ENCODE data around the gene GTPBP4. TPM values are rescaled to one million over a fixed set of nuclear protein-coding genes. Genes with fewer than 3 reads are reported as not detected.
A peak's percentile ranks its signal among the peaks of the same experiment; 100 is the strongest.

Gene GTPBP4
- total RNA-seq, 4 donors from 2014 or later: 16.0 to 31.5 (median 21.5) TPM

DNA sequence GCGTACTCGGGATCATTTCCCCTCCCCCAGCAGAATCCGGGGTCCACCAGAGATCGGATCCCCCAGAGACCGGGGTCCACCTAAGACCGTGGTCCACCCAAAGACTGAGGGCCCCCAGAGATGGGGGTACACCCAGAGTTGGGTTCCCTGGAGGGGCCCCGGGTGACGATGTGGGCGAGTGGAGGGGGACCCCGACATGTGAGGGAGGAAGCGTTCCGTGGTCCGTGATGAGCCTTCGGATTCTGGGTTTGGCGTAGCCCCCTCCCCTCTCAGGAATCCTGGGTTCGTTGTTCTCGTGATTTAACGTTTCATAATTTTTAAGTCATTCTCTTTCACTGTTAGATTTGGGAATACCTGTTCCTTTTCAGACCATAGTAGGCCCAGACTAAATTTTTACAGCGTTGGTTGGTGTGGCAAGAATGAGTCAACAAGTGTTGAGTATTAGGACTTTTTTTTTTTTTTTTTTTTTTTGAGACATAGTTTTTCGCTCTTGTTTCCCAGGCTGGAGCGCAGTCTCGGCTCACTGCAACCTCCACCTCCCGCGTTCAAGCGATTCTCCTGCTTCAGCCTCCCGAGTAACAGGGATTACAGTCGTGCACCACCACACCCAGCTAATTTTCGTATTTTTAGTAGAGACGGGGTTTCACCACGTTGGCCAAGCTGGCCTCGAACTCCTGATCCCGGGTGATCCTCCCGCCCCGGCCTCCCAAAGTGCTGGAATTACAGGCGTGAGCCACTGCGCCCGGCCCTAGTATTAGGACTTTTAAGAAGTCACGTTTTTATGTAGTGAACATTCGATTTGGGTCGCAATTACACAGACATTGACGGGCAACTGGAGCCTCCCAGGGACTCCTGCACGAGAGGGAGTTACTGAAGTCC is 672 bp downstream of the GTPBP4 start:
- WGBS, 2 donors (ENCODE audit: low coverage in 1 of 2): 32 to 35% methylated on average over 15 to 21 of the region's 42 CpGs
- Histone ChIP-seq H3K27ac (peak overlapping the region; percentile 68 to 96 (median 96)), H3K27me3 (no peaks in the 10 kb centered on the region), H3K9me3 (no peaks in the 10 kb centered on the region), H3K4me1 (peaks cover 0 to 35% (median 16%) of the 10 kb centered on the region in 3 donors), H3K4me3 (peak overlapping the region; percentile 91 to 93), H3K36me3 (peaks cover 0 to 19% of the 10 kb centered on the region in 2 donors)
- no peak for TF ChIP-seq POLR2A (IDR thresholded peaks at IDR 0.05)
- TF ChIP-seq POLR2AphosphoS5 (IDR thresholded peaks at IDR 0.05): no peak
- TF ChIP-seq EP300 (IDR thresholded peaks at IDR 0.05): no peak
- no peak for TF ChIP-seq CTCF (IDR thresholded peaks at IDR 0.05)
- ATAC-seq: no peak

DNA sequence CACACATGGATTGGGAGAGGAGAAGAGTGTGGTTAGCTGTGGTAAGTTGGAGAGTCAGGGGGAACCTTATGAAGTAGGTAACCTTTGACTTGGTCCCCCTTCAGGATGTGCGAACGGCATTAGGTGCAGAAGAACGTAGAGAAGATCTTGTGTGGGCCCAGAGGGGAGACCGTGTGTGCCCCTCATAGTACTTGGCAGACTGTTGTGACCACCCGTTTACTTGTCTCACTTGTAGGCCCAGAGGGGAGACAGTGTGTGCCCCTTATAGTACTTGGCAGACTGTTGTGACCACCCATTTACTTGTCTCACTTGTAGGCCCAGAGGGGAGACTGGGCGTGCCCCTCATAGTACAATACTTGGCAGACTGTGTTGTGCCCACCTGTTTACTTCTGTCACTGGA is 2.6 kb downstream of the GTPBP4 start:
- Histone ChIP-seq H3K9me3 (no peaks in the 10 kb centered on the region), H3K4me1 (peaks cover 0 to 35% (median 16%) of the 10 kb centered on the region in 3 donors), H3K27ac (no peak overlapping the region), H3K4me3 (no peak overlapping the region), H3K27me3 (no peaks in the 10 kb centered on the region), H3K36me3 (peaks cover 0 to 38% of the 10 kb centered on the region in 2 donors)
- TF ChIP-seq EP300 (IDR thresholded peaks at IDR 0.05): no peak
- TF ChIP-seq POLR2AphosphoS5 (IDR thresholded peaks at IDR 0.05): no peak
- TF ChIP-seq CTCF (IDR thresholded peaks at IDR 0.05): no peak
- no peak for TF ChIP-seq POLR2A (IDR thresholded peaks at IDR 0.05)
- ATAC-seq: no peak
- WGBS, 2 donors (ENCODE audit: low coverage in 1 of 2): 88 to 90% methylated on average over 3 to 6 of the region's 6 CpGs

GRCh38 chr10:992467-992866 is 4.2 kb downstream of the GTPBP4 start:
- WGBS, 2 donors (ENCODE audit: low coverage in 1 of 2): 92 to 93% methylated on average over 6 of the region's 6 CpGs
- H3K4me1 ChIP-seq: peaks cover 0 to 29% (median 10%) of the 10 kb centered on the region in 3 donors
- ATAC-seq: no peak
- no peaks in the 10 kb centered on the region for H3K27me3 ChIP-seq
- no peak for TF ChIP-seq CTCF (IDR thresholded peaks at IDR 0.05)
- TF ChIP-seq POLR2A (IDR thresholded peaks at IDR 0.05): no peak
- no peak for TF ChIP-seq EP300 (IDR thresholded peaks at IDR 0.05)
- TF ChIP-seq POLR2AphosphoS5 (IDR thresholded peaks at IDR 0.05): no peak
- H3K36me3 ChIP-seq: peaks cover 0 to 54% of the 10 kb centered on the region in 2 donors
- no peak overlapping the region for H3K27ac ChIP-seq
- no peaks in the 10 kb centered on the region for H3K9me3 ChIP-seq
- no peak overlapping the region for H3K4me3 ChIP-seq

DNA sequence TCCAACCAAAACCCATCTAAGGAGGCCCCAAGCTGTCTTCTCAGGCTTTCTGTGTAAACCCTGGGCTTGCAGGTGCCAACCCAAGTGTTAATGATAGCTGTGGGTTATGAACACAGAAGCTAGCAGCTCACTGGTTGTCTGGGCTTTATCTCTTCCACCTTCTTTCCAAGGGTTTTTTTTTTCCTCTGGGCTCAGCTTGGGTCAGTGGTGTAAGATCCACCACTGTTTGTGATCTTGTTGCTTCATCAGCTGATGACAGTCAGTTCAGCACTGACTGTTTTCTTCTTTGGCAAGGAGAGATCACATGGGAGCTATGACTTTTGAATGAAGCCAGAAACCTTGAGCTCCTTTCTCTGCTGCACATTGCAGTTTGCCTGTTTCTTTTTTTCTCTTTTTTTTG is 4.6 kb downstream of the GTPBP4 start:
- H3K4me3 ChIP-seq: no peak overlapping the region
- H3K4me1 ChIP-seq: peaks cover 0 to 25% (median 10%) of the 10 kb centered on the region in 3 donors
- ATAC-seq: no peak
- peaks cover 0 to 58% of the 10 kb centered on the region in 2 donors for H3K36me3 ChIP-seq
- TF ChIP-seq CTCF (IDR thresholded peaks at IDR 0.05): no peak
- TF ChIP-seq POLR2AphosphoS5 (IDR thresholded peaks at IDR 0.05): no peak
- TF ChIP-seq POLR2A (IDR thresholded peaks at IDR 0.05): no peak
- no peaks in the 10 kb centered on the region for H3K9me3 ChIP-seq
- no peak overlapping the region for H3K27ac ChIP-seq
- H3K27me3 ChIP-seq: no peaks in the 10 kb centered on the region

Measured in gastroesophageal sphincter (tissue), 4 donors.